A204.1 (cell line): Measurements from ENCODE around the gene SPEN.

Experiments used
- FAIRE-seq: peaks from 2 replicates; lab custom pipeline; 2012; peaks lifted over from hg19 to GRCh38; lab: Jason Lieb, UNC

Gene SPEN

DNA sequence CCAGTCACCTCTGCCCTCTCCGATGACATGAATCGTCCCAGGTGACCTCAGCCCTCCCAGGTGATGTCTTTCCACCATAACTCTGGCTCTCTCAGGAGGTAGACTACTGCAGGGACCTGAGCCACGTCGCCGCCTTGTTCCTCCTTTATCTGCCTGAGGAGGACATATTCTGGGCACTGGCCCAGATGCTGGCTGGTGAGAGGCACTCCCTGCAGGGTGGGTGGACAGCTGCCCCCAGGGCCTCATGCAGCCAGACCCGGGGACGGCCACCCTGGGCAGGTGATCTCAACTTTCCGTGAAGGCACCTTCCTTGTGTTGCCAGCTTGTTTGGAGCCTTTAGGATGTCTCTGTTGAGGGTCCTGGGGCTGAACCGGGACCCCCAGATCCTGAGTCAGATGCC lies 142.3 kb downstream of the SPEN start:
- FAIRE-seq: no peak
